Measurements from ENCODE around the gene TMEM255B. TPM values are rescaled to one million over a fixed set of nuclear protein-coding genes. Genes with fewer than 3 reads are reported as not detected.

Gene TMEM255B
- total RNA-seq, 1 experiment from 2014 or later = 7.0 TPM

- H3K36me3 Mint-ChIP-seq (ENCODE audit: insufficient read depth, unreplicated experiment) = peaks cover 40% of the 10 kb centered on the region
- DNase-seq (ENCODE audit: unreplicated experiment) = no peak
- H3K27ac Mint-ChIP-seq (ENCODE audit: low read depth, unreplicated experiment) = no peak overlapping the region
- H3K4me3 Mint-ChIP-seq (ENCODE audit: unreplicated experiment) = no peak overlapping the region
- POLR2A ChIA-PET = interaction anchor here (0.6 to 3.3 kb wide), 2 partner anchors 45 to 407 kb away, joined by 3 to 27 read pairs; partner anchors contain the start of gene GAS6
- H3K27me3 Mint-ChIP-seq (ENCODE audit: insufficient read depth, unreplicated experiment) = no peaks in the 10 kb centered on the region
- CTCF ChIA-PET = no interaction called here
- peaks cover 41% of the 10 kb centered on the region for H3K4me1 Mint-ChIP-seq (ENCODE audit: insufficient read depth, unreplicated experiment)
- no TSS peak for BruUV-seq (replicated peaks)
- H3K9me3 Mint-ChIP-seq (ENCODE audit: unreplicated experiment) = no peaks in the 10 kb centered on the region
- intact Hi-C loops (cut with micrococcal nuclease) = no loop called here
- no peak for TF ChIP-seq CTCF (IDR thresholded peaks at IDR 0.05; ENCODE audit: unreplicated experiment)
These were observed 59.8 kb downstream of the TMEM255B start for GRCh38 chr13:113818700-113819295.

- no peak for TF ChIP-seq CTCF (IDR thresholded peaks at IDR 0.05; ENCODE audit: unreplicated experiment)
- POLR2A ChIA-PET = interaction anchor here (0.6 to 3.8 kb wide), 3 partner anchors 19 to 407 kb away, joined by 3 to 45 read pairs (median 27); partner anchors contain the start of gene GAS6
- no TSS peak for BruUV-seq (replicated peaks)
- H3K4me1 Mint-ChIP-seq (ENCODE audit: insufficient read depth, unreplicated experiment) = peaks cover 41% of the 10 kb centered on the region
- H3K36me3 Mint-ChIP-seq (ENCODE audit: insufficient read depth, unreplicated experiment) = peaks cover 45% of the 10 kb centered on the region
- no peak overlapping the region for H3K27ac Mint-ChIP-seq (ENCODE audit: low read depth, unreplicated experiment)
- H3K4me3 Mint-ChIP-seq (ENCODE audit: unreplicated experiment) = no peak overlapping the region
- no peaks in the 10 kb centered on the region for H3K27me3 Mint-ChIP-seq (ENCODE audit: insufficient read depth, unreplicated experiment)
- no peaks in the 10 kb centered on the region for H3K9me3 Mint-ChIP-seq (ENCODE audit: unreplicated experiment)
- DNase-seq (ENCODE audit: unreplicated experiment) = no peak
- intact Hi-C loops (cut with micrococcal nuclease) = no loop called here
- CTCF ChIA-PET = interaction anchor here (1.2 kb wide), 1 partner anchor 129 kb away, joined by 6 read pairs; no protein-coding TSS in a partner anchor
These were observed 60.3 kb downstream of the TMEM255B start for GRCh38 chr13:113819341-113819730.

GRCh38 chr13:113819731-113820715 is 61.0 kb downstream of the TMEM255B start:
- Mint-ChIP-seq H3K27ac (ENCODE audit: low read depth, unreplicated experiment) (peak overlapping the region; percentile 50), H3K4me1 (ENCODE audit: insufficient read depth, unreplicated experiment) (peaks cover 38% of the 10 kb centered on the region), H3K4me3 (ENCODE audit: unreplicated experiment) (no peak overlapping the region), H3K36me3 (ENCODE audit: insufficient read depth, unreplicated experiment) (peaks cover 52% of the 10 kb centered on the region), H3K9me3 (ENCODE audit: unreplicated experiment) (no peaks in the 10 kb centered on the region), H3K27me3 (ENCODE audit: insufficient read depth, unreplicated experiment) (no peaks in the 10 kb centered on the region)
- TF ChIP-seq CTCF (IDR thresholded peaks at IDR 0.05; ENCODE audit: unreplicated experiment) = no peak
- no TSS peak for BruUV-seq (replicated peaks)
- intact Hi-C loops (cut with micrococcal nuclease) = loop anchor here (2.0 kb wide), 1 partner anchor 77 kb away; no protein-coding TSS in a partner anchor
- ChIA-PET CTCF (interaction anchor here (1.2 to 2.4 kb wide), 2 partner anchors 18 to 128 kb away, joined by 6 to 11 read pairs; no protein-coding TSS in a partner anchor), POLR2A (interaction anchor here (1.0 to 3.8 kb wide), 6 partner anchors 18 to 409 kb away, joined by 4 to 45 read pairs (median 8); partner anchors contain the start of gene GAS6)
- no peak for DNase-seq (ENCODE audit: unreplicated experiment)

All from MCF 10A (cell line).